Epithelial cell of prostate (primary cell): ENCODE measurements around the gene TMEM117.

Source experiments
- DNase-seq: peaks from one replicate; pipeline ENCODE4 v3.0.0-alpha.2; 2011; ENCODE audit warnings: low read depth, low spot score
- H3K27ac ChIP-seq: fragments of 450-650 bp; 2 replicates; pipeline ENCODE4 v1.5.1; 2017; ENCODE audit warnings: mild to moderate bottlenecking

Gene TMEM117

DNA sequence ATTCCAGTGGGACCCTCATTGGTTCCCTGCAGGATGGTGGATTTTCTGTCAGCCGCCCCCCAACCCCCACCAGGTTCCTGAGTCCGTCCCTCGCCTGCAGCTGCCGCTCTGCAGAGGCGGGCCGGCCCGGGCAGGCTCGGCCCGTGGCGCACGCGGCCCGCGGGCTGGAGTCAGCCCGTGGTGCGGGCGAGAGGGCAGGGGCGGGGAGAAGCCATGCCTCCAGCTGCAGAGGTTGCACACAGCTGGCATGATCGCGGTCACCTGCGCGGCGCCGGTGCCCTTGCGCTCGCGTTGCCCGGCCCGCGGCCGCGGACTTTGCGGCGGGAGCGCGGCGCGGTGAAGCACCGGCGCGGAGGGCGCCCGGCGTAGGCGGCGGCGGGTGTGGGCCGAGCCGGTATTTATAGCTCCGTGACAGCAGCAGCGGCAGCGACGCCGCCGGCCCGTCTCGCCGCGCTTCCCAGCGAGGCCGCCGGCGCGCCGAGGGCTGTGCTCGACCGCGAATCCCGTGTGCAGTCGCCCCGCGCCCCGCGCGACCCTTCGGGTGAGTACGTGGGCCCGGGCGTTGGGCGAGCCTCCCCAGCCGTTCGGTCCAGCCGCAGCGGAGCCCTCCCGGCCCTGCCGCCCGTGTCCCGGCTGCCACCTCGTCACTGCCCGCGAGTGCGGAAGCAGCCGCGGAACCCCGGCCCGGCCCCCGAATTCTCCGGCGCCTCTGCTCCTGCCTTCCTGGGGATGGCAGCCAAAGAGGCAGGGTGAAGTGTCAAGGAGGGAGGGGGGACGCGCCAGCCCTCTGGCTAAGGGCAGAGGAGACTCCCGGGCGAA lies at the start of gene TMEM117:
TMEM117 (plus strand) TSS at position 426 of the 819 bp plus-strand sequence.
- peak within 1 kb of the TSS; percentile 63 for H3K27ac ChIP-seq
- DNase-seq: no peak

DNA sequence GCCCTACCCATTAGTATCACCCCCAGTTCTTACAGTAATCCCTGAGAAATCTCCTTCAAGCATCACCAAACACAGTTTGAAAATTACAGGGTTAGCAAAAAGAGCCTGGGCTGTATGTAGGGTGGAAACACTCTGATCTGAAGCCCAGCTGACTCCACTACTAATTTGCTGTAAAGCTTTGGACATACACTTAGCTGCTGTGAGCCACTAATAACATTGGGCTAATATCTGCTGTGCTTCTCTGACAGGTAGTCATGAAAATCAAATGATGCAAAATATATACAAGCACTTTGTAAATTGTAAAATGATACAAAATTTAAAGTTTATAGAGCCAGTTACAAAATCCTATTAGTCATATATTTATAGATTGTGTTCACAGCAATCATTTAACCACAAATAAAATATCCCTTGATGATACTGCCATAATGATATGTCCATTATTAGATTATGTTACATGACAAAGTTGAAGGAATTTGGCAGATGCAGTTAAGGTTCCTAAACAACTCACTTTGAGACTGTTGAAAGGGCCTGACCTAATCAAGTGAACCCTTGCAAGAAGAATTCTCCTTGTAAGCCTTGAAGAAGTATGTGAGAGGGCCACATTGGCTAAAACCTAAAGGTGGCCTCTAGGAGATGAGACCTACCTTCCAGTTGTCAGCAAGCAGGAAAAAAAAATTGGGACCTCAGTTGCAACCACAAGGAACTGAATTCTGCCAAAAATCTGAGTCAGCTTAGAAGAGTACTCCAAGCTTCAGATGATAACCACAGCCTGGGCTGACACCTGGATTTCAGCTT lies 48.8 kb upstream of the TMEM117 start:
- DNase-seq: no peak
- H3K27ac ChIP-seq: no peak overlapping the region

DNA sequence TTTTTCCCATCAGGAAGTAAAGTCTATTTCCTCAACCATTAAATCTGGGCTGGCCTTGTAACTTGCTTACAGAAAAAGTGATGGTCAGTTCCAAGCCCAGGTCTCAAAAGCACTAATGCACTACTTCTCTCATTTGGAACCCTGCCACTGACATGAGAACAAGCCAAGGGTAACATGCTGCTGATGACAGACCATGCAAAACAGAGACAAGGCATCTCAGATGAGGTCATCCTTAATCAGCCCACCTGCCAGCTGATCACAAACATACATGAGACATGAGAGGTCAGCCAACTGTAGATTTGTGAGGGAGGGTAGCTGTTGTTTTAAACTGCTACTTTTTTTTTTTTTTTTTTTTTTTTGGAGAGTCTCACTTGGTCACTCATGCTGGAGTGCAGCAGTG lies 45.9 kb upstream of the TMEM117 start:
- DNase-seq: no peak
- peak overlapping the region; percentile 36 for H3K27ac ChIP-seq

DNA sequence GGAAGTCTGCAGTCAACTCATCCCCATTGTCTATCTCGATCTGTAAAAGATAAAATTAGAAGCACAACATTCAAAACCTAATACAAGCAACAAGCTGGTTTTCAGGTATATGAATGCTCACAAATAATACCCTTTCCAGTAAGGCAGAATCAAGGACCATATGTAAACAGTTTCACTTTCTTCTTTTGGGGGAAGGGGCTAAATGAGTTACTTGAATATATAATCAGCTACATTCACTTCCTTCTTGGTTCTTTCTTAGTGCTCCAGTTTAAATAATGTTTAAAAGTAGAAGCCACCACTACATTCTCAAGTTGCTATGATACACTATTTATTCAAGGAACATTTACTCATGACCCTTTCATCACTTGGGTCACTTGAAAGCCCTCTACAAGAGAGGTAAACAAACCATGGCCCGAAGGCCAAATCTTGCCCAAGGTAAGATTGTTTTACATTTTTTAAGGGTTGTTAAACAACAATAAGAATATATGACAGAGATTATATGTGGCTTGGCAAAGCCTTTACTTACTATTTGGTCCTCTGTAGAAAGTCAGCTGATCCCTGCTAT lies 40.1 kb upstream of the TMEM117 start:
- no peak for DNase-seq

DNA sequence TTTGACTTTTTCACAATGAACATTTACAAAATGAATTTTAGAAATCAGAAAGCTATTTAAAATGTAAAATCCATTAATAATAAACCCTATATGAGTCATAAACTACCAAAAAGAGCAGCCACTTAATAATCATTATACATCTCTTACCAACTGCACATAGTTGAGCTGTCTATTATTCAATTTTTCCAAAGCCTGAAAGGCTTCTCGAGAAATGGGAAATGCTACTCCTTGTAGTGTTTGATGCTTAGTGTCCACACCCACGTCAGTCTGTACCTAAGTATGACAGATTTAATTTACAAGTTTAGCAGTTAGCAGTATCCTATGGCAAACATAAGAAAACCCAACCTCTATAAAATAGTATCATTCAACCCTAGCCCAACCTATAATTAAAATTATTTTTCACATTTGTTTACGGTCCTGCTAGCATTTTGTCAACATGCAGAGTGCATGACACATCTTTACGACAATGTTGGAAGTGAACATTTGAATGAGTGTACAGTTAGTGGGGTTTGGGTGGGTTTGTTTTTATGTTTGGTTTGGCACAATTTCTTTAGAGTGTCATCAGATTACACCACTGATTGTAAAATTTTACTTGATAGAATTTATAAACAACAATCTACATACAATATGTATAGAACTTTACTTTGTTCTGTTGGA lies 38.2 kb upstream of the TMEM117 start:
- DNase-seq: no peak
- H3K27ac ChIP-seq: no peak overlapping the region

More for the DNA sequence above, 40.1 kb upstream of the TMEM117 start:
- H3K27ac ChIP-seq: no peak overlapping the region

DNA sequence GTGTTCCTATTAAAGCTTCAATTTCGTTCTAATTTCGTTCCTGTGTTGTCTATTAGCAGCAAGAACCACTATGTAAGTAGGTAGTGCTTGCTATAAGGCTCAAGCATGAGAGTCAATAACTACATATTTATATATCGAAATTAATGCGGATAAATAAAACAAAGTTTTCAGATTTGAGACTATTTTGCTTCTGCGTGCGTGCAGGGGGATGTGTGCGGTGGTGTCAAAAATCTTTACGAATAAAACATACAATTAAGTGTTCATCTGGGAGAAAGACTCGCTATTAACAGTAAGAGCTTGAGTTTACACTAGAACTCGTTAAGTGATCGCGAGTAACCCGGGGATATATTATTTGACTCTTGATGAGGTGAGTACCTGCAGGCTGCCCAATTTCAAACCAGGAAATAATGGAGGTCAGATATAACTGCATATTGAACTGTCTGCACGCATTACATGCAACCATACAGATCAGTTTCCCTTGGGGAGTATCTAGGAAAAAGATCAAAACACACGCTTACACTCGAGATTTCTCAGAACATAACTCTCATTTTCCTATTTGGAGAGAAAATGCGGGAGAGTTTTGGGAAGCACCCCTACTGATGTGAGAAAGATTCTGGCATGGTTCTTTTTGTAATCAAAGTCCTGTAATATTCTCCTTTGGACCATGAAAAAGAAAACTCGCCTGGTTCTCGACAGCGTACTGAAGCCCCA lies 30.6 kb upstream of the TMEM117 start:
- peak overlapping the region; percentile 80 for H3K27ac ChIP-seq
- DNase-seq: no peak

DNA sequence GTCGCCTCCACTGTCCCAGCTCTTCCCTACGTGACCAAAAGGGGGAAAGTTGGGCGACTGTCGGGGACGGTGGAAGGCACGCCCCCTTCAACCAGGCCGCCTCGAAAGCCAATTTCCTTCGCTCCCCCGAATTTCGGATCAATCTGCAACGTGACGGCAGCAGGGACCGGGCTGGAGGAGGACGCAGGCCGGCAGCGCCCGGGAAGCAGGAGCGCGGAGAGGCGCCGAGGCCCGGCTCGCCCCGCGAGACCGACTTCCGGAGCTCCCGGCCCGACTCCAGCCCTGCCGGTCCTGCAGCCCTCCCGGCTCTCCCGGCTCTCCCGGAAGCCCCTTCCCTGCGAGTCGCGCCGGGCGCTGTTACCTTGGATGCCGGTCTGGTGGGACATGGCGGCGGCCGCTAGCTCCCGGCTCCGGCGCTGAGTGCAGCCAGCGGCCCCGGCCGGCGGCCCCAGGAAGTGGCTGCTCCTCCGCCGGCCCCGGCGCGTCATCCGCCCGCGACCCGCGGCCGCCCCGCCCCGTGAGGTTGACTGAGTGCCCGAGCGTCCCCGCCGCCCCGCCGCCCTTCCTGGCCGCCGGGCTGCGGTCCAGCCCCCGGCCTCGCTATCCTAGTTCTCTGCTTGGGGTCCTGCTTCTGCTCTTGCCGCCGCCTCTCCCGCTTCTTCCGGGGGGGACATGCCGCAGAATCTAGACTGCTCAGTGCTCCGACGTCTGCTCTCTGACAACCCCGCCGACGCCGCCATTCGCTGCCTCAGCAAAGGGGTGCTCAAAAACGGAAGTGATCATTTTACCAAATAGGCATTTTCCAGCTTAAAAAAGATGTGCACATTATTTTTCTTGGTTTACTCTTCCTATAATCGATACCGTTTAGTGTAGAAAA lies 29.8 kb upstream of the TMEM117 start, which contains the start of gene TWF1:
TWF1 (minus strand) TSS at position 458 of the 877 bp plus-strand sequence; CDS start at position 386, 72 bp downstream.
- DNase-seq: no peak
- H3K27ac ChIP-seq: peak within 1 kb of the TSS; percentile 80

DNA sequence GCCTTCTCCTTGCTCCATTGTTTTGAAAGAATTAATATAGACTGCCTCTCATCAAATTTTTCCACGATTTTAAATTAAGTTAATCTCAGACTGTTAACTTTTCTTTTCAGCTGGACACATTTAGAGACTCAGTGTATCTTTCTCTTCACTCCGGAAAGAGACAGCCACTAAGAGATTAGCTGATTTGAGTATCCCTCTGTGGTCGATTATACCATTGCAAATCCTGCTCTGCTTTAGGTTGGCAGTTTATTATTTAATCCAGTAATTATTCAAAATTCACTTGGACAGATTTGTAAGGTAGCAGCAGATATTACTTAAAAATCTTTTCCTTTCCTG lies 29.2 kb upstream of the TMEM117 start:
- H3K27ac ChIP-seq: peak overlapping the region; percentile 80
- DNase-seq: no peak

DNA sequence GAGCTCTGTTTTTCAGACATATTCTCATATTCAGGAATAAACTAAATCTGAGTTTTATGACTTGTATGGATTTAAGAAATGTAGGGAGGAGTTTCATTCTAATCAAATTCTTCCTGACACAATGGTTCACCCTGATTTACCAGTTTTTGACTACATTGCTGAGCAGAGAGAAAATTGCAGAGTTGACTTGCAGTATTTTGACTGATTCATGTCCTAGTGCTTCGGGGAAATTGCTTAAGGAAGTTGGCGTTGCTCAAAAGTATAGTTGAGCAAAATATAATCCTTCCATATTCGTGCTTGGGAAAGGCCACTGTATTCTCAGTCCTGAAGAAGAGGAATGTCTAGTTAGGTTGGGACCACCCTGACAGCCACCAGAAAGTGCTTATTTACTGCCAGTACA lies 28.5 kb upstream of the TMEM117 start:
- no peak for DNase-seq
- H3K27ac ChIP-seq: peak overlapping the region; percentile 80

DNA sequence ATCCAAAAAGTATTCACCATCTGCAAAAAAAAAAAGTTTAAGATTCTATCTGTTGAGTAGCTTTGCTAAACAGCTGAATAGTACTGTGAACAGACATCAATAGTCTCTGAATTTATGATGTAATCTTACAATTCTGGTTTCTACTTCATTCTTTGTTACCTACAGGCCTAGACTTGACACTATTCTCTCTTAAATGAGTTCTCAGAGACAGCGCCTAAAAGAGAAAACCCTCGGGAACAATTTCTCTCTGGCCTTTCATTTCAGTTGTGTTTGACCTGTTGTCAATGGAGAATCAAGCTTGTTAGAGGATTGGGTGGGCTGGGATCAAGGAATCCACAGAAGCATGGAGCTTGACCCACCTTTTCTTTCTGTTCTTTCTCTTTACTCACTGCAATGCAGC lies 23.8 kb upstream of the TMEM117 start:
- H3K27ac ChIP-seq: peak overlapping the region; percentile 80
- DNase-seq: no peak

DNA sequence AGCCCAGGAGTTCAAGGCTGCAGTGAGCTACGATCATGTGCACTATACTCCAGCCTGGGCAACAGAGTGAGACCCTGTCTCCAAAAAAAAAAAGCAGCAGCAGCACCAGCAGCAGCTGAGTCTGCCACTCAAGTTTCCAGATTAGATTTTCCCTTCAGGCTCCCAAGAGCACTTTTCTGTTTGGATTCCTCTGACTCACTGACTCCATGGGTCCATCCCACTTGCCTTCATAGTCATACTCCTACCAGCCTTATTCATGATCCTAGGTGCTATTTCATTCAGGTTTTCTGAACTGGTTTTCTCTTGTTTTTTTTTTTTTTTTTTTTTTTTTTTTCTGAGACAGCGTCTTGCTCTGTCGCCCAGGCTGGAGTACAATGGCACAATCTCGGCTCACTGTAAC lies 23.0 kb upstream of the TMEM117 start:
- peak; percentile 73 for DNase-seq
- H3K27ac ChIP-seq: peak overlapping the region; percentile 80

DNA sequence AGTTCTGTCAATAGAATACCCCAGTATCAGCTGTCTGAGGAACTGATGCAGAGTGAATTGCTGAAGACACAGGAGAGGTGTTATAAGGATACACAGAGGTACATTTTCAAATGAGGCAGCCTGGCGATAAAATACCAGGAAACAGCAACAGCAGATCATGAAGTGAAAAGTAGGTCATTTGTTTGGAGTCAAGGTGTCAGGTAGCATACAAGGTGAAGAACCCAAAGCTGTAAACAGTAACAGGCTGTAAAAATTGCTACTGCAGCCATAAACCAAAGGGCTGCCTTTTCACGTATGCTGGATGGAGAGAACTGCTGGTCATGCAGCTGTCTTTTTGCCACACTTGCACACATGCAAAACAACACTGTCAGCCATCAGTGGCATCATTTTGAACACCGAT lies 20.5 kb upstream of the TMEM117 start:
- DNase-seq: no peak
- H3K27ac ChIP-seq: no peak overlapping the region

DNA sequence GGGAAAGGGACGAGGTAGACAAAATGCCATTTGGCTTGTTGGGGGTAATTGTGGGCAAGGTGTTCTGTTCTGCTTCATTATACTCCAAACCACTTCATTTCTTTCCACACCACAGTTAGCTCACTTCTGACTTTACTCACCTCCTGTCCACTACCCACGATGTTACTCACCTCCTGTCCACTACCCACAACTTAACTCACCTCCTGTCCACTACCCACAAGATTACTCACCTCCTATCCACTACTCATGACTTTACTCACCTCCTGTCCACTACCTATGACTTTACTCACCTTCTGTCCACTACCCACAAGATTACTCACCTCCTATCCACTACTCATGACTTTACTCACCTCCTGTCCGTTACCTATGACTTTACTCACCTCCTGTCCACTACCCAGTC lies 19.7 kb upstream of the TMEM117 start:
- peak overlapping the region; percentile 47 for H3K27ac ChIP-seq
- DNase-seq: no peak

DNA sequence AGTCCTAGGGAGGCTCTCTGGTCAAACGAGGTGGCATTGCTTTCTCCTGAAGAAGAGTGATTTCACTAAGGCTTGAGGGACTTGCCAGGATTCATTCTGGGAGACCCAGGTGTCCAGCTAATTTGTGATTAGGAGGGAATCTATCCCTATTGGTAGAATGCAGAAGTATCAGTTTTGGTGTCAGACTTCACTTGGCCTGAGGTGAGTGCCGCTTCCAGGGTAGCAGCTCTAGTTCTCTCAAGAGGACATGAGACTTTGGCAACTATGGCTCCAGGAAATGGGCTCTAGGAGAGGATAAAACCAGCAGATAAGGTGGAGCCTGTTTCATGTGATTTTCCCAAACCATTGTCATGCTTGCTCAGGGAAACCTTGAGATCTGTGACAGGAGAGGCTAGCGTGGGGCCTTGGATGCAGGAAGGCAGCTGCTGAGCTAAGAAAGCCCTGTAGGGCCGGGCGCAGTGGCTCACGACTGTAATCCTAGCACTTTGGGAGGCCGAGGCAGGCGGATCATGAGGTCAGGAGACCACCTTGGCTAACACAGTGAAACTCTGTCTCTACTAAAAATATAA lies 11.6 kb upstream of the TMEM117 start:
- H3K27ac ChIP-seq: no peak overlapping the region
- DNase-seq: no peak

DNA sequence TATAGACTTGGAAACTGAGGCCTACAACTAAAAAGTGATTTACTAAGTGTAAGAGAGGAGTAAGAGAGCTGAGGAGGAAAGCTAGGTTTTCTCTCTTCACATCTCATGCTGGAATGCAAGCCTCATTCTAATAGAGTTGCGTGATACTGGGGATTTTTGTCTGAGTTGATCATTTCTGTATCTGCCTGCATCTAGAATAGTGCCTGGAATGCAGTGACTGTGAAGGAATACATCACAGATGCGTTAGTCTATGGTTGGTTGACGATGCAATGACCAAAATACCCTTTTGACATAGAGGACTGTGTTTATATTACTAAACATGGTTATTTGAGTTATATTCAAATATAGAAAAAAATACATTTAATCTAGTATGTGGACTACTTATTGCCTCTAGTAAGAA lies 9.2 kb upstream of the TMEM117 start:
- no peak for DNase-seq
- H3K27ac ChIP-seq: no peak overlapping the region

DNA sequence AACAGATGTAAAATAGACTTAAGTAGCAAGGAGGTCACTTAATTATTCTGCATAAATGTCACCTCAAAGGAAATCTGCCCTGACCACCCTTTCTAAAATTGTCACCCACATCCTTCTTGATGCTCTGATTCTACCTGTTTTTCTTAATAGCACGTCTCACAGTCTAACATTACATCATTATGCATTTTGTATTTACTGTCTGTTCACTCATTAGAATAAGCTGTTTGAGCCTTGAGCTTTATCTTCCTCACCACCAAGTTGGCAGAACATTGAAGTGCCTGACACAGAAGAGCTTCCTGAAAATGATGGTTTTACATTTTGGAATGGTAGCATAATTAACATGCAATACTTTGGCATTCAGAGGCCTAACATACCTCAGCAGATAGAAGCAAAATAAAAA lies 8.8 kb upstream of the TMEM117 start:
- DNase-seq: no peak

DNA sequence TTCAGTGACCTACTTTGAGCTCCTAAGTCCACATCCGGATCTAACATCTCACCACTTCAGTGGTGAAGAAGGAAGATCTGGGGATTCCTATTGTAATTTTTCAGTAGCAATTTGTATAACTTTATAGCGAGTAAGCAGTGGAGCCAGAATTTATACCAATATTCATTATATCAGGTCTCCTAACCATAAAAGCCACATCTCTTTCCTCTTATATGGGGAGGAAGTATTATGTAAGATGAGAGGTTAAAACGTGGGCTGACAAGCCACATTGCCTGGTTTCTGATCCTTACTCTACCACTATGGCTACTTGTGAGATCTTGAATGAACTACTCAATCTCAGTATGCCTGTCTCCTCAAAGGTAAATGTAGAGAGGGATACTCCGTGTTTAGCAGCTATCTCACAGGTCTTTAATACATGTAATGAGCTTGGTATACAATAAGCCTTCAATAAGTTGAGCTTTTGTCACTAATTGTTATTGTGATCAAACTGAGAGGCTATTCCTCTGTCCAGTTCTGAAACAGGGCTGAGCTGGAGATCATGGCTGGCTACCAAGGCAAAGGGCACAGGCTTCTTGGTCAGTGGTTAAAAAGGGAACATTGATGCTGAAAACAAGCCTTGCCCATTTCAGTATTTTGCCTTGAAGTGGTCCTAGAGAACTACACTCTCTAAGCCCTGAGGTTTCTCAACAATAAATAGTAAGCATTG lies 3.3 kb upstream of the TMEM117 start:
- DNase-seq: no peak

More for the DNA sequence above, 8.8 kb upstream of the TMEM117 start:
- H3K27ac ChIP-seq: no peak overlapping the region

DNA sequence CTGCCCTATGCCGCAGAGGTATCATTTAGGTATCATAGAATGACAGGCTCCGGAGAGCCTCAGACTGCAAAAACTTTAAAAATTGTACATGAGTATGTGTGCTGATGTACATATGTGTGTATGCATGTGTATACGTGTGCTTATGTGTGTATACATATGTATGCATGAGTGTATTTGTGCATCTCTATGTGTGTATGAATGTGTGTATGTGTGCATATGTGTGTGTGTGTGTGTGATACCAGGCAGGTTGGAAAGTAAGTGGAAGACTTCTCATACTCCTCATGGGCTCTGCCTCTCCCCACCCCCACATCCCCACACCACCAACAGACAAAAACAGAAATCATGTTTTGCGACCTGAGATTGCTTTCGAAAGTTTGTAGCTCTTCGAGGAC lies 621 bp upstream of the TMEM117 start:
- H3K27ac ChIP-seq: peak overlapping the region; percentile 63
- no peak for DNase-seq

More for the DNA sequence above, 3.3 kb upstream of the TMEM117 start:
- H3K27ac ChIP-seq: no peak overlapping the region
